ENCODE results near the gene CFAP58. TPM values are rescaled to one million over a fixed set of nuclear protein-coding genes. Genes with fewer than 3 reads are reported as not detected.

The CFAP58 gene
- total and polyA plus RNA-seq, 2 donors, result 0.19 to 0.34 TPM

DNA sequence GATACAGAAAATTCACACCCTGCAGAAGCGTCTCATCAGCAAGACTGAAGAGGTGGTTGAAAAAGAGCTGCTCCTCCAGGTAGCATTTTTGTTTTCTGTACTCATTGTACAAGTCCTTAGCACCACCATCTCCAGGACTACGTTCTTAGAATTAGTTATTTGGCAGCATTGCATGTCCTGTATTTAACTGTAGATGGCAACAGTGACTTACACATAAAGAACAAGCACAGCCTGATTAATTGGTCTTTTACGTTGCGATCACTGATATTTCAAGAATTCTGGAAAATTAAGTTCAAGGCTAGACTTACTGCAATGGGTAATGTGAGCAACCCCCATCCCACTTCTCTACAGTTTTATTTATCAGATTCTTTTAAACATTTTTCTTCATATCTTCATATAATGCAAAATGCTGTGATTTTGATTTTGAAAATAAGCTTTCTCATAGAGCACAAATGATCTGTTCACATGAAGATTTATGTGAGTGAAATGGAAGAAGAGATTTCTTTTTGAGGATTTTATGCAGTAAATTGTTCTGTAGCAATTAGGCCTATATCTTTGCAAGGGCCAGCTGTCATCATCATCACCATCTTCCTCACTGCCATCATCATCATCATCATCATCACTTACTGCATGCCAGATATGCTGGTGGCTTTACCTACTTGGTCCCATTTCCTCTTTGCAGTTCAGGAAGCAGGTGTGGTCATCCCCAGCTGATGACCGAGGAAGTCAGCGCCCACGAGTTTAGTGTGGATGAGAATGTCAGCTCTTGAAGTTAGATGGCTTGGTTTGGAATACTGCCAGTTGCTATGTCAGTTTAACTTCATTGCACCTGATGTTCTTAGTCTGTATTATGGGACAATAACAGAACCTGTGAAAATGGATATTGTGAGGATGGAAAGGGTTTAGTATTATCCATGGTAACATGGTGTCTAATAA is 53.4 kb downstream of the CFAP58 start:
- no peak overlapping the region for H3K4me3 ChIP-seq (ENCODE audit: low read length in 2 of 2)
- peaks cover 0 to 1% of the 10 kb centered on the region in 2 donors for H3K9me3 ChIP-seq (ENCODE audit: control insufficient read depth in 2 of 2, insufficient read depth in 1 of 2, low read length in 1 of 2)
- H3K36me3 ChIP-seq (ENCODE audit: control insufficient read depth in 2 of 2, insufficient read depth in 2 of 2, low read length in 1 of 2), result no peaks in the 10 kb centered on the region
- no peak for DNase-seq (ENCODE audit: low read depth in 6 of 9, low spot score in 9 of 9)
- H3K27me3 ChIP-seq (ENCODE audit: control insufficient read depth in 2 of 2, insufficient read depth in 1 of 2, low read length in 1 of 2), result no peaks in the 10 kb centered on the region
- H3K27ac ChIP-seq (ENCODE audit: low read depth in 1 of 2, low read length in 1 of 2), result no peak overlapping the region
- 15% methylated on average over 7 of the region's 7 CpGs for WGBS
- no peaks in the 10 kb centered on the region for H3K4me1 ChIP-seq (ENCODE audit: control insufficient read depth in 2 of 2, insufficient read depth in 2 of 2, low read length in 2 of 2)

DNA sequence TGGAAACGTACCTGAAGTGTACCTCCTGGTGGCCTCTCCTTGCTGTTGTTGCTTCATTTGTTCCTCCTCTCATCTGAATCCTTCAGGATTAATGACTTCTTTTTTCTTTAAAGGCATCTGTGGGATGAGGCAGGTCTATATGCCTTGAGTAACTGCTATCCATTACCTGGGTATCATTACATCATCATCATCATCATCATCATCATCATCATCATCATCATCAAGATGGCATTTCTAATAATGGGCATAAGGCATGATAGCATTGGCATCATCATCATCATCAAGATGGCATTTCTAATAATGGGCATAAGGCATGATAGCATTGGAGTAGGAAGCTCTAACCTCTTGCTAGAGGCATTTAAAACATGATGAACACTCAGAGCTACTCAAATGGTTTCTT is 59.9 kb downstream of the CFAP58 start:
- no peaks in the 10 kb centered on the region for H3K4me1 ChIP-seq (ENCODE audit: control insufficient read depth in 2 of 2, insufficient read depth in 2 of 2, low read length in 2 of 2)
- no peaks in the 10 kb centered on the region for H3K27me3 ChIP-seq (ENCODE audit: control insufficient read depth in 2 of 2, insufficient read depth in 1 of 2, low read length in 1 of 2)
- 94% methylated on average over 1 of the region's 1 CpG for WGBS
- no peak overlapping the region for H3K27ac ChIP-seq (ENCODE audit: low read depth in 1 of 2, low read length in 1 of 2)
- H3K36me3 ChIP-seq (ENCODE audit: control insufficient read depth in 2 of 2, insufficient read depth in 2 of 2, low read length in 1 of 2), result no peaks in the 10 kb centered on the region
- no peak overlapping the region for H3K4me3 ChIP-seq (ENCODE audit: low read length in 2 of 2)
- no peak for DNase-seq (ENCODE audit: low read depth in 6 of 9, low spot score in 9 of 9)
- no peaks in the 10 kb centered on the region for H3K9me3 ChIP-seq (ENCODE audit: control insufficient read depth in 2 of 2, insufficient read depth in 1 of 2, low read length in 1 of 2)

DNA sequence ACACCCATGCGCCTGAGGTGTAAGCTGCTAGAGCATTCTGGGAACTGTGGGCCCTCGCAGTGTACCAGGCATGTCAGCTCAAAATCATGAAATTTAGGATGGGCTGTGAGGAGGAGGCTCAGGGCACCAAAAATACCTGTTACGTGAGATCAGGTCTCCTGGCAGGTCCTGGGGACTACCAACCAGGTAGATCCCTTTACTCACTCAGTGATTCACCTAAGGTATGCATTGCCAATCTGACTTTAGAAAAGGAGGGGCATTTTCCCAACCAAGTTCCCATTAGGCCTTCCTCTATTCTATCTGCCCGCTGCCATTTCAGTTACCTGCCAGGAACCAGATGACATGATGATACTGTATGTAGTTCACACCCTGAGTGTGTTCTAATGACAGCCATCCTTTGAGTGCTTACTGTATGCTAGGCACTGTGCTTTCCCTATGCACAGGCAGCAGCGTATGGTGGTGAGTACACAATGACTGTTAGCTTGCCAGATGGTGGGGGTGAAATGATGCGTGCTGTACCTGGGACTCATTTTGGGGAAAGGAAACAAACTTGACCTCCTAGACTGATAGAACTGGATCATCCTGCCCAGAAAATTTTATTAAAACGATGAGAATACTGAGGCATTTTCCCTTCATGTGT is 62.0 kb downstream of the CFAP58 start:
- no peaks in the 10 kb centered on the region for H3K36me3 ChIP-seq (ENCODE audit: control insufficient read depth in 2 of 2, insufficient read depth in 2 of 2, low read length in 1 of 2)
- 91% methylated on average over 7 of the region's 7 CpGs for WGBS
- H3K9me3 ChIP-seq (ENCODE audit: control insufficient read depth in 2 of 2, insufficient read depth in 1 of 2, low read length in 1 of 2), result no peaks in the 10 kb centered on the region
- no peaks in the 10 kb centered on the region for H3K27me3 ChIP-seq (ENCODE audit: control insufficient read depth in 2 of 2, insufficient read depth in 1 of 2, low read length in 1 of 2)
- H3K4me3 ChIP-seq (ENCODE audit: low read length in 2 of 2), result no peak overlapping the region
- H3K27ac ChIP-seq (ENCODE audit: low read depth in 1 of 2, low read length in 1 of 2), result no peak overlapping the region
- DNase-seq (ENCODE audit: low read depth in 6 of 9, low spot score in 9 of 9), result no peak
- H3K4me1 ChIP-seq (ENCODE audit: control insufficient read depth in 2 of 2, insufficient read depth in 2 of 2, low read length in 2 of 2), result no peaks in the 10 kb centered on the region

DNA sequence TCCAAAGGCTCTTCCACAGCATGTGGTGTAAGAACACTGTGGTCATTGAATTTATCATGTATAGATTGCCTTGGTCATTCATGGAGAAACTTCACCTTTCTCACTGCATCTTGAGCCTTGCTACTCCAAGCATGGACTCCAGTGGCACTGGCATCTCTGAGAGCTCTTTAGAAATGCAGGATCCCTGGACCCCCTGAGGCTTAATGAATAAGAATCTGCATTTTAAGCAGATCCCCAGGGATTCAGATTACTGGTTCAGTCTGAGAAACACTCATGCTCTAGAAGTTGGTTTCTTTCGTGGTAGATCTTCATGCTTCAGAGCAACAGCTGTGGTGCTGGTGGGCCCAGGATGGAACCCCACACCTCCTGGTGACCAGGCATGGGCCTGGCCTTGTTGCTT is 63.2 kb downstream of the CFAP58 start:
- Histone ChIP-seq H3K27ac (ENCODE audit: low read depth in 1 of 2, low read length in 1 of 2) (no peak overlapping the region), H3K36me3 (ENCODE audit: control insufficient read depth in 2 of 2, insufficient read depth in 2 of 2, low read length in 1 of 2) (no peaks in the 10 kb centered on the region), H3K4me3 (ENCODE audit: low read length in 2 of 2) (no peak overlapping the region), H3K9me3 (ENCODE audit: control insufficient read depth in 2 of 2, insufficient read depth in 1 of 2, low read length in 1 of 2) (no peaks in the 10 kb centered on the region), H3K4me1 (ENCODE audit: control insufficient read depth in 2 of 2, insufficient read depth in 2 of 2, low read length in 2 of 2) (no peaks in the 10 kb centered on the region), H3K27me3 (ENCODE audit: control insufficient read depth in 2 of 2, insufficient read depth in 1 of 2, low read length in 1 of 2) (no peaks in the 10 kb centered on the region)
- WGBS, result 92% methylated on average over 1 of the region's 1 CpG
- no peak for DNase-seq (ENCODE audit: low read depth in 6 of 9, low spot score in 9 of 9)

DNA sequence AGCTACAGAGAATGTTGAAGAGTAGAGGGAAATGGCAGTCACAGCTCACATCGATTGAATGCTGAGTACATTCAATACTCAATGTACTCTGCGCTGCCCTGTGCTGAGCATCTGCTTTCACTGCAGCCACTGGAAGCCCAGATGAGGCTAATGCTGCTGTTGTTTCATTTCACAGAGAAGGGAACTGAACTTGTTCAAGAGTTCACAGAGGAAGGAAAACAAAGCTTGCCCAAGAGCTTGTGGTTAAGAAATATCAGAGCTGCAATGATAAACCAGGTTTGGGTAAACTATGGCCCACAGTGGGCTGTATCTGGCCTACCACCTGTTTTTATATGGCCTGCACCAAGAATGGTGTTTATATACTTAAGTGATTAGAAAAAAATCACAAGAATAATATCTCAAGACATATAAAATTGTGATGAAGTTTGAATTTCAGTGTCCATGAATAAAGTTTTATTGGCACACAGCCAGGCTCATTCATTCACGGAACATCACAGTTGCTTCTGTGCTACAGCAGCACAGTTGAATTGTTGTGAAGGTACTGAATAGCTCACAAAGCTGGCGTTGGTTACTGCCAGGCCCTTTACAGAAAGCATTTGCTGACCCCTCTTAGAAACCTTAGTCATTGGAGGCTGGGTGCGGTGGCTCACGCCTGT is 64.1 kb downstream of the CFAP58 start:
- H3K36me3 ChIP-seq (ENCODE audit: control insufficient read depth in 2 of 2, insufficient read depth in 2 of 2, low read length in 1 of 2), result no peaks in the 10 kb centered on the region
- H3K9me3 ChIP-seq (ENCODE audit: control insufficient read depth in 2 of 2, insufficient read depth in 1 of 2, low read length in 1 of 2), result no peaks in the 10 kb centered on the region
- no peak overlapping the region for H3K27ac ChIP-seq (ENCODE audit: low read depth in 1 of 2, low read length in 1 of 2)
- no peaks in the 10 kb centered on the region for H3K4me1 ChIP-seq (ENCODE audit: control insufficient read depth in 2 of 2, insufficient read depth in 2 of 2, low read length in 2 of 2)
- no peaks in the 10 kb centered on the region for H3K27me3 ChIP-seq (ENCODE audit: control insufficient read depth in 2 of 2, insufficient read depth in 1 of 2, low read length in 1 of 2)
- no peak for DNase-seq (ENCODE audit: low read depth in 6 of 9, low spot score in 9 of 9)
- 74% methylated on average over 6 of the region's 6 CpGs for WGBS
- no peak overlapping the region for H3K4me3 ChIP-seq (ENCODE audit: low read length in 2 of 2)

DNA sequence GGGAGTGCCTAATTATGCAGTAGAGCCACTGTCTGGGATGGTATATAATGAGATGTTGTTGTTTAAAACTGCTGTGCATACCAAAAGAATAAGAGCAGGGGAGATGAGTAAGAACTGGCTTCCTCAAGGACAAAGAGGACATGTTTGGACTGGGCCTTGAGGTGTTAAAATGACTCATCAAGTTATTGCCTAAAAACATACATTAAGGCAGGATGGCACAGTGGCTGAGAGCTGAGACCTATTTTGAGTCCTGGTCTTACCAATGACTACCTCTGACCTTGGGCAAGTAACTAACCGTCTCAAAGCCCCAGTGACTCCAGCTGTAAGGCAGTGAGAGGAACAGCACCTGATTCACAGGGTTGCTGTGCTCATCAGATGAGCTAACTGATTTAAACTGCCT is 71.1 kb downstream of the CFAP58 start:
- WGBS, result 94% methylated on average over 1 of the region's 1 CpG
- Histone ChIP-seq H3K27ac (ENCODE audit: low read depth in 1 of 2, low read length in 1 of 2) (no peak overlapping the region), H3K4me3 (ENCODE audit: low read length in 2 of 2) (no peak overlapping the region), H3K9me3 (ENCODE audit: control insufficient read depth in 2 of 2, insufficient read depth in 1 of 2, low read length in 1 of 2) (no peaks in the 10 kb centered on the region), H3K27me3 (ENCODE audit: control insufficient read depth in 2 of 2, insufficient read depth in 1 of 2, low read length in 1 of 2) (peaks cover 0 to under 1% of the 10 kb centered on the region in 2 donors), H3K36me3 (ENCODE audit: control insufficient read depth in 2 of 2, insufficient read depth in 2 of 2, low read length in 1 of 2) (no peaks in the 10 kb centered on the region), H3K4me1 (ENCODE audit: control insufficient read depth in 2 of 2, insufficient read depth in 2 of 2, low read length in 2 of 2) (no peaks in the 10 kb centered on the region)
- DNase-seq (ENCODE audit: low read depth in 6 of 9, low spot score in 9 of 9), result no peak

DNA sequence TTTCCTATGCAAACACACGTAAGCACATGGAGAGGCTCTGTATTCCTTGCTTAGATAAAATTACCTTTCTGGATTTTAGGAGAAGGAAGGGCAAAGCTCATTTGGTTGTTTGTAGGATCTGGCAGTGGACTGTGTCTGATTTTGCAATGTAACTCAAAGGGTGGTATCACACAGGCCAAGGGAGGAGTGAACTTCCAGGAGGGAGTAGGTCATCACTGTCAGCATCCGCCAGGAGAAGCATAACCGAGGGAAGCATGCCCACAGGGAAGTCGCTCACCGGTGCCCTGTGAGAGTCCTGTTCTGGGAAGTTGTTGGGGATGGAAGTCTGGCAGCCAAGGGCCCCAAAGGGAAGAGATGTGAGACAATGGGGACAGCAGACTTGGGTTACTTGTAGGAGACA is 74.4 kb downstream of the CFAP58 start:
- no peaks in the 10 kb centered on the region for H3K36me3 ChIP-seq (ENCODE audit: control insufficient read depth in 2 of 2, insufficient read depth in 2 of 2, low read length in 1 of 2)
- no peak overlapping the region for H3K4me3 ChIP-seq (ENCODE audit: low read length in 2 of 2)
- 97% methylated on average over 5 of the region's 5 CpGs for WGBS
- H3K9me3 ChIP-seq (ENCODE audit: control insufficient read depth in 2 of 2, insufficient read depth in 1 of 2, low read length in 1 of 2), result no peaks in the 10 kb centered on the region
- H3K27ac ChIP-seq (ENCODE audit: low read depth in 1 of 2, low read length in 1 of 2), result no peak overlapping the region
- H3K4me1 ChIP-seq (ENCODE audit: control insufficient read depth in 2 of 2, insufficient read depth in 2 of 2, low read length in 2 of 2), result no peaks in the 10 kb centered on the region
- DNase-seq (ENCODE audit: low read depth in 6 of 9, low spot score in 9 of 9), result no peak
- peaks cover 0 to 2% of the 10 kb centered on the region in 2 donors for H3K27me3 ChIP-seq (ENCODE audit: control insufficient read depth in 2 of 2, insufficient read depth in 1 of 2, low read length in 1 of 2)

DNA sequence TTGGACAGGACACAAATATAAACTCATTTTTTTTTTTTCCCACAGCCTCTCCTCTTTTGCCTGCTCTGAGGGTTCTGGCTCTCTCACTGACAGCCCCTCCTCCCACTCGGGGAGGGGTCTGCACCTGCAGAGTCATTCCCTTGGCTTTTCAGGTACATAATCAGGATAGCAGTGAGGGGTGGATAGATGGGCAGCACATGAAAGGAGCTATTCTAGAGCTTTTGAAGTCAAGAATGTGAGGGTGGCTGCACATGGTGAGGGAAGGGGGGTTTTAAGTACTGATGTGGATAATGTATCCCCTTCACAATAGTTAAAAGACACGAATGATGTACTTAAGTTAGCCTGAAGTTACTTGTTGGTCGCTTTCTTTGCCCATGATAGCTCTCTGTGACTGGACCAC is 76.2 kb downstream of the CFAP58 start:
- no peak for DNase-seq (ENCODE audit: low read depth in 6 of 9, low spot score in 9 of 9)
- no peak overlapping the region for H3K4me3 ChIP-seq (ENCODE audit: low read length in 2 of 2)
- no peak overlapping the region for H3K27ac ChIP-seq (ENCODE audit: low read depth in 1 of 2, low read length in 1 of 2)
- H3K36me3 ChIP-seq (ENCODE audit: control insufficient read depth in 2 of 2, insufficient read depth in 2 of 2, low read length in 1 of 2), result no peaks in the 10 kb centered on the region
- H3K4me1 ChIP-seq (ENCODE audit: control insufficient read depth in 2 of 2, insufficient read depth in 2 of 2, low read length in 2 of 2), result no peaks in the 10 kb centered on the region
- H3K27me3 ChIP-seq (ENCODE audit: control insufficient read depth in 2 of 2, insufficient read depth in 1 of 2, low read length in 1 of 2), result peaks cover 0 to 2% of the 10 kb centered on the region in 2 donors
- H3K9me3 ChIP-seq (ENCODE audit: control insufficient read depth in 2 of 2, insufficient read depth in 1 of 2, low read length in 1 of 2), result no peaks in the 10 kb centered on the region
- WGBS, result 64% methylated on average over 3 of the region's 3 CpGs

DNA sequence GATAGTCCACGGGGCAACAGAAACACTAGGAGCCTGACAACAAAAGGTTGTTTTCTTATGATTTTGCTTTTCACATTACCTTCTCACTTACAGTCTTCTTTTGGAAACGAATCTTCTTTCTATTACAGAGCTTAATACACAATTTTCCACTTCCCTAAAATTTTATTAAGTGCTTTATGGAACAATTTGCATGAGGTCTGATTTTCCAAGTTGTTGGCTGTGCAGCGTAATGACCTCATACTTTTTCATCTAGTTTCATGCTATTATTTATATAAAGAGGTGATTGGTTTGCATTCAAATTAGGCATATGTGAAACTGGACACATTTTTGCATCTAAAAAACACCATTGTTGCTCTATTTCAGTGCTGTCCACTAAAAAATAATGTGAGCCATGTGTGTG is 76.7 kb downstream of the CFAP58 start:
- Histone ChIP-seq H3K9me3 (ENCODE audit: control insufficient read depth in 2 of 2, insufficient read depth in 1 of 2, low read length in 1 of 2) (no peaks in the 10 kb centered on the region), H3K27me3 (ENCODE audit: control insufficient read depth in 2 of 2, insufficient read depth in 1 of 2, low read length in 1 of 2) (peaks cover 0 to 2% of the 10 kb centered on the region in 2 donors), H3K4me3 (ENCODE audit: low read length in 2 of 2) (no peak overlapping the region), H3K4me1 (ENCODE audit: control insufficient read depth in 2 of 2, insufficient read depth in 2 of 2, low read length in 2 of 2) (no peaks in the 10 kb centered on the region), H3K36me3 (ENCODE audit: control insufficient read depth in 2 of 2, insufficient read depth in 2 of 2, low read length in 1 of 2) (no peaks in the 10 kb centered on the region), H3K27ac (ENCODE audit: low read depth in 1 of 2, low read length in 1 of 2) (no peak overlapping the region)
- no peak for DNase-seq (ENCODE audit: low read depth in 6 of 9, low spot score in 9 of 9)
- WGBS, result 76% methylated on average over 3 of the region's 3 CpGs

All from thymus (tissue), 11 donors.